Measurements from ENCODE around the gene VPS39.

VPS39 gene

GRCh38 chr15:42143356-42143755, 64.7 kb downstream of the VPS39 start:
- DNase-seq: no peak

GRCh38 chr15:42141795-42142667, 66.1 kb downstream of the VPS39 start:
- no peak for DNase-seq

- DNase-seq: no peak
These were observed 66.9 kb downstream of the VPS39 start for GRCh38 chr15:42141246-42141645.

- no peak for DNase-seq
These were observed 67.6 kb downstream of the VPS39 start for GRCh38 chr15:42140383-42141070.

GRCh38 chr15:42139596-42139995, 68.5 kb downstream of the VPS39 start:
- no peak for DNase-seq

GRCh38 chr15:42138968-42139386, 69.1 kb downstream of the VPS39 start:
- no peak for DNase-seq

- no peak for DNase-seq
These were observed 69.7 kb downstream of the VPS39 start for GRCh38 chr15:42138411-42138810.

- DNase-seq: no peak
These were observed 70.4 kb downstream of the VPS39 start for GRCh38 chr15:42137461-42138261.

GRCh38 chr15:42136513-42136912, 71.6 kb downstream of the VPS39 start:
- no peak for DNase-seq

- no peak for DNase-seq
These were observed 72.8 kb downstream of the VPS39 start for GRCh38 chr15:42135351-42135750.

GRCh38 chr15:42134617-42135245, 73.4 kb downstream of the VPS39 start:
- DNase-seq: no peak

- DNase-seq: no peak
These were observed 74.1 kb downstream of the VPS39 start for GRCh38 chr15:42133886-42134502.

- DNase-seq: no peak
These were observed 74.7 kb downstream of the VPS39 start for GRCh38 chr15:42133356-42133755.

- DNase-seq: no peak
These were observed 76.0 kb downstream of the VPS39 start for GRCh38 chr15:42131826-42132806.

- DNase-seq: no peak
These were observed 77.1 kb downstream of the VPS39 start for GRCh38 chr15:42131006-42131405.

GRCh38 chr15:42130246-42130986, 77.7 kb downstream of the VPS39 start:
- no peak for DNase-seq

- no peak for DNase-seq
These were observed 78.7 kb downstream of the VPS39 start for GRCh38 chr15:42129364-42129763.

- no peak for DNase-seq
These were observed 79.6 kb downstream of the VPS39 start for GRCh38 chr15:42128476-42128875.

- no peak for DNase-seq
These were observed 84.6 kb downstream of the VPS39 start for GRCh38 chr15:42123546-42123945.

GRCh38 chr15:42121682-42122081, 86.4 kb downstream of the VPS39 start:
- DNase-seq: no peak

All from GOT3 (cell line).